NCI-H2196 treated with DMSO at 0.1 percent for 48 hours (cell line): ENCODE measurements around the gene COL4A4.

Experiments
- DNase-seq: peaks from one replicate; lab custom pipeline; 2025; ENCODE audit not compliant: unreplicated experiment; lab: John Stamatoyannopoulos, UW

COL4A4 gene

DNA sequence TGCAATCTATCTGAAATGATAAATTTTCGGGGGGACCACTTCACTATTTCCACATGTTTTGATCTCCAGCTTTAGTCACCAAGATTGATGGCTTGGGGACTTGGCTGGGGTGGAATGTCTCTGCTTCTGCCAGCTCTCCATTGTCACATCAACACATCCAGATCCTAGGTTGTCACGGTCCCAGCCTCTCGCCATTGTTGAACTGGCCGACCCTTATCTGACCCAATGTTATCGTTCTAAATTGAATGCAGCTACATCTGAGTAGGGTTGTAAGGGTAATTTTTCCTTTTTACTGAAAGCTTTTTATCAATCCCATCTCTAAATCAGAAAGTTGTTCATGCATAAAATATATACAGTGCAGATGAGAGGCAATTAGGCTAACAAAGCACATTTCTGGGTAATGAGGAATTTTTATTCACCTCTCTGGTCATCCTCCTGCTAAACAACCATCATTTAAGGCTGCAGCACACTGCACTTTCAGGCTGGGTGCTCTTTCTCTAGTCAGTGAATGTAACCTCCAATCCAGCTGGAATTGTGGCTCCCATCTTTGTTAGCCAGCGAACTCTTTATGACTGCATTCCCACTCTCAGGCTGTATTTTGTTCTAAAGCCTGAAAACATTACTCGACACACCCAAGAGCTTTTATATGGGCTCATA is 128.2 kb downstream of the COL4A4 start:
- no peak for DNase-seq

GRCh38 chr2:227033471-227034148 is 130.4 kb downstream of the COL4A4 start:
- no peak for DNase-seq

GRCh38 chr2:227031379-227031778 is 132.6 kb downstream of the COL4A4 start:
- no peak for DNase-seq

- no peak for DNase-seq
Observed at GRCh38 chr2:227030789-227031188, 133.2 kb downstream of the COL4A4 start.

DNA sequence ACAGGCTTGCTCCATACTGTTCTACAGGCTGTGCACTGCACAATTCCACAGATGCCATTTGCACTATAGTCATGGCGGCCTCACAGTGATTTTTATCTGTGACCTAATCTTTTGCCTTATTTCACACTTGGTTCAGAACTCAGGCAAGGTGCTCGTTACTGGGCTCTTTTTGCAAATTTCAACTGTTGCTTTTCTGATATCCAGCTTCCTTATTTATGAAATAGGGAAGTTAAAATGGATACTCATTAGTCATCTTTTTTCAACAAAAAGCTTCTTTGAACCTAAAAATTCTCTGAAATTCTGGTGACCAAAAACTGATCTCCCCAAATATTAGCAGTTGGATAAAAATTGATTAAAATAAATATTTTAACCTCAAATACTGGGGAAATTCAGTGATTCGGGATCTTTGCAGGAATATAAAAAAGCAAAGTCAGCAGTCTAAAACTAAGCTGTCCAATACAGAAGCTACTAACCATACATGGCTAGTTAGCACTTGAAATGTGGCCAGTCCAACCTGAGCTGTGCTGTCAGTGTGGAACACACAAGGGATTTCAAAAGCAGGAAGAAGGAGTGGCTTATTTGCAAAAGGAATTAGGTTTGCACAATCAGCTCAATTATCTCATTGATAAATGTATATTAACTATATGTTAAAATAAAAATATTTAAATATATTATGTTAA is 134.4 kb downstream of the COL4A4 start:
- no peak for DNase-seq

DNA sequence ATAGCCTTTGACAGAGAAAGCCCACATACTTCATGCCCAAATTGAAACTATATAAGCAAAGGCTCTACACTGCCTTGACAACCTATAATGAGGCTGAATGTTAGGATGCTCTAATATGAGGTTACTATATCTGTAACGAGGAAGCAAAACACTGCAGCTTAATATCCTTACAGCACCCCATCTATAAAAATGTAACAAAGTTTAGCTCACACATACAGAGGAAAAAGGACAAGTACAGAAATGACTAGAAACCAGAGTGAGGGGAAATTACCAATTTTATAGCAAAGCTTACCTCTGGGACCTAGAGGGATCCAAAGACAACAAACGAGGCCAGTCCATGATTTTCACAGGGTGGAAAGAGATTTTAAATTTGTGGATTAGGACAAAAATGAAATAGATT is 138.5 kb downstream of the COL4A4 start:
- DNase-seq = no peak

DNA sequence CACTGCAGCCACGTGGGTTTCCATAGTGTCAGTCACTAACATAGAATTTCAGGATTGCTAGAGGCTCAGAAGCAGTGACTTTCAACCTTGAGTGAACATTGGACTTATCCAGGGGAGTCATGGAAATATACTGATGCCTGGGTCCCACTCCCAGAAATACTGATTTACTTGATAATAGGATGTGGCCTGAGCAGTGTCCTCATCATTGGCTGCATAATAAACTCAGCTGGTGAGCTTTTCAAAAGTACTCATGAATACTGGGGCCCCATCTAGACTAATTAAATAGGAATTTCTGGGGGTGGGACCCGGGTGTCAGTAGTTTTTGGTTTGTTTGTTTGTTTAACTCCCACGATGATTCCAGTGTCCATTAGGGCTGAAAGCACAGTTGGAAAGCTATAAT is 141.4 kb downstream of the COL4A4 start:
- no peak for DNase-seq

DNA sequence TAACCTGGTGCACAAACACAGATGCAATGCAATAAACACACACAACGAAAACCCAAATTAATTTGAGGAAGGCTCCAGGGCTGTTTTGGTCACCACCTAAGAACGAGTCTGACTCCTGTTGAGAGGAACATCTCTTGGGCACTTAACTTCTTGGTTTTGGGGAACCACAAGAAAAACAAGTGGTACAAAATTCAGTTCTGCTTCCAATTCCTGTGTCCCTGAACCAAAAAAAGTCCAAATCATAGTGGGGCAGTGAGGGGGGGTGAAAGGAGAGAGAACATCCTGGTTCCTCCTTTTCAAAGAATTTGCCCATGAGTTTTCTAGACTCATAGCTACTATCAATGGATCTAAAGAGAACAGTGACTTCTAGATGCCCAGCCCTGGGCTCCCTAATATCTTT is 143.6 kb downstream of the COL4A4 start:
- no peak for DNase-seq

DNA sequence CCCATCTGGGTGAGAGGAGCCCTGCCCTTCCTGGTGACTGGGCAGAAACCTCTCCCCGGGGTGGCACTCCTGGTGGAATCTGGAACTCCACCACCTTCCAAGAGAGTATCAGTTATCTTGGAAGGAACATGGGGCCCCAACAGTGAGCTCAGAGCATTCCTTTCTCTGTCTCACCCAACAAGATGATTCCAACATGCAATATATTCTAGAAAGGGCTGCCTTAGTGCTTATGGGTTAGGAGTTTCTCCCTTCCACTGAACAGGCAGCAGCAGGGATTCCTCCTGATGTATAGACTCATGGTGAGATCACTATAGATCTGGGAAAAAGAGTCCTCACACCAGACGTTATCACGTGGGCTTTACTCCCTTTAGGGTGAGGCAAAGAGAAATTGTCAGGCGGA is 147.1 kb downstream of the COL4A4 start:
- DNase-seq = no peak

- no peak for DNase-seq
Observed at GRCh38 chr2:227013881-227014280, 150.1 kb downstream of the COL4A4 start.

GRCh38 chr2:227013330-227013729 is 150.7 kb downstream of the COL4A4 start:
- no peak for DNase-seq

GRCh38 chr2:227010433-227010832 is 153.6 kb downstream of the COL4A4 start:
- DNase-seq = no peak

DNA sequence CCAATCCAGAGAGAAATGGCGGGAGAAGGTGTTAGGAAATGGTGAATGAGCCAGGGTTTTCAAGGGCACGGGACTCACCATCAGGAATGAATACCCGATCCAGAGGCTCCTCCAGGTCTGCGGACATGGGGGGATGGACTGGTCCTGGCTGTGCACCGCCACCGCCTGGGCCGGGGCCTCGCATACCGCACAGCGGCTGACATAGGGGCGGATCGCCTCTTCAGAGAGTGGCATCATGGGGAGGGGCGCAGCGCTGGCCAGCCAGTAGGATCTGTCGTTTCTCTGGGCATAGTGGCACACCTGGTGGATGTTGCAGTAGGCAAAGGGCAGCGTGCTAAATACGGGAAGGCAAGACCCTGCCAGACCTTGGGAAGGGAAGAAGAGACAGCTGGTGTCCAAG is 156.1 kb downstream of the COL4A4 start:
- no peak for DNase-seq

- no peak for DNase-seq
Observed at GRCh38 chr2:227007148-227007547, 156.9 kb downstream of the COL4A4 start.

DNA sequence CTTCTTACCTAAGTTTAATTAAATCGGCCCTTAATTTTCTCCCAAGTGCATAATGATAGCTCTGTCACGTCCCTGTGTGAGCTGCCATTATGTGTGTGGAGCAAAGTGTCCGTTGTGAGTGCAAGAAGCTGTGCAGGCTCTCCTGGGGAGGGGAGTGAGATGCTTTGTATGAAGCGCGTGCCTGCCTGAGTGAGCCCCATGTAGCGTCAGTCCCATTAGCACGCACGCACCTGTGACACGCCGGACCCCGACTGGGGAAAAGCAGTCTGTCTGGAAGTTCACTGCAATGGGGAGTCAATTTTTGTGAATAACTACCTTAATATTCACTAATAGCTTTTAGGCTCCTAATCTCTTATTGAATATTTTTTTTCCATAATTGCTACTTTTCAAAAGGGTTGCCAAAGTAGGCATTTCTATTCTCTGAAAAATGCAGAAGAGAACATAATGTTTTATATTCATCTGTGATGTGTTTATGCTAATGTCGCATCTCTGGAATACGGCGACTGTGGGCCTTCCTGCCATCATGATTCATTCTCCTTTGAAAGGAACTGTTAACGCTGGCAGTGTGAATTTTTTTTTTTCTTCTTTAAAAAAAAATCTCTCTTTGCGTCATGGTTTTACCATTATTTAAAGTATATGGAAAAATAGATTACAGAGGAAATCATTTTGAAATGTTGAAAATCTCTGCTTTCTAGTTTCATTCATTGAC is 157.7 kb downstream of the COL4A4 start:
- no peak for DNase-seq

DNA sequence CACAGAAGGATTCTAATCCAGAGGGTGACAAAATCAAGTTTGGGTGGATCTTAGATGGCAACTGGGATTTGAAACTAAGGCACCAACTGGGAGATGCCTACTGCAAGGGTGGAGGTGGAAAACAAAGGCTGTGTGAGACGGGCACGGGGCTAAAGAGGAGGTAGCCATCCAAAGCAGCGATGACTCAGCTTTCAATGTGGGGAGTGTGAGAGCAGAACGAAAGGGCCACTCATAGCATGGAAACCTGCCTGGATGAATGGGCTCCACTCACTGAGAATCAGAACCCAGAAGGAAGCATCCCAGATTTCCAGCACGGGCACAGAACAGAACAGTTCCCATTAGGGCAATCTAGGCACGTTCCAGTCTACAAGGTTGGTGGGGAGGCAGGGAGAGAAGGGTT is 159.5 kb downstream of the COL4A4 start:
- no peak for DNase-seq

DNA sequence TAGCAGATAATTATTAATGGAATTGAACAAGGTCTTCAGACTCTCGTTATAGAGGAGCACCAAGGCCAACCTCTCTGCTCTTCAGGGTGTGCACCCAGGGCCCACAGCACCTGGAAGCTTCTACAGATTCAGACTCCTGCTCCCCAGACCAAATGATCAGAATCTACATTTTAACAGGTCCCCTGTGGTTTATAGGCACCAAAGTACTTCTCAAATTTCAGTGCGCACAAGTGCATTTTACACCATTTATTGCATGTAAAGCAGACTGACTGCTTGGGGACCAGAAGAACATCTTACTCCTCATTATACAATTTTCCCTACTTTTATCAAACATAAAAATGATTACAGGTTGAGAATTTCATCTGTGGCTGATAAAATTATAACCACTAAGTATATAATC is 163.9 kb downstream of the COL4A4 start:
- DNase-seq = no peak

DNA sequence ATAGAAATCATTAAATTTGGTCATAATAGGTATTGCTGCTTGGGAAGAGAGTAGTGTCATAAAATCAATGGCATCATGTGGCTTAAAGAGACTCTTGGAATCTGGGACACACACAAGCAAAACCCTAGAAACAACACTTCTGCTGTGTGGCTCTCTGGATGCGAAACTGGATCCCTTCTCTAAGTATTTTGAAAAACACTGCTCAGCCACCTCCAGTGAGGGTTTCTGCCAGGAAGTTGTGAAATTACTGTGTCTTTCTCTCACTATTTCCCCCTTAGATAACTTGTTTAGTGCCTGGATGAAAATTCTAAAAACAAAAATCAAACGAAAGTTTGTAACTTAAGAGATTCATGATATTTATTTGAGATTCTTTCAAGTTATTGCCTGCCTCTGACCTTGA is 164.3 kb downstream of the COL4A4 start:
- no peak for DNase-seq

DNA sequence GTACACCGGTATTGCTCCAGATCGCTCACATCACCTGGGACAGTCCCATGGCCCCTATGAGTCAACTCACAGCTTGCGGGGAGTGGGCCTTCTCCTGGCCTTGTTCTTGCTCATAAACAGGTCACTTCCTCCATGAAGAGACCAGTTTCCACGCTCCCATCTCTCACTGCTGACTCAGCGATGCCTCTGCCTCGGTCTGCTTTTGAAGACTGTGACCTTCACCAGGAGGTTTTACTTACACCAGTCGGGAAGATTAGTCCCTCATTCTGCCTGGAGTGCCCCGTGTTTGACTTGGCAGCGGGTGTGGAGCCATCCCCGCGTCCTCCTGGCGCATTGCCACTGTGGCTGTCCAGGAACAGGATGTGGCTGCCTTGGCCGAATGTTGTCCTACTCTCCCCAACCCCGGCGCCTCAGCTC is 168.4 kb downstream of the COL4A4 start:
- DNase-seq = no peak

DNA sequence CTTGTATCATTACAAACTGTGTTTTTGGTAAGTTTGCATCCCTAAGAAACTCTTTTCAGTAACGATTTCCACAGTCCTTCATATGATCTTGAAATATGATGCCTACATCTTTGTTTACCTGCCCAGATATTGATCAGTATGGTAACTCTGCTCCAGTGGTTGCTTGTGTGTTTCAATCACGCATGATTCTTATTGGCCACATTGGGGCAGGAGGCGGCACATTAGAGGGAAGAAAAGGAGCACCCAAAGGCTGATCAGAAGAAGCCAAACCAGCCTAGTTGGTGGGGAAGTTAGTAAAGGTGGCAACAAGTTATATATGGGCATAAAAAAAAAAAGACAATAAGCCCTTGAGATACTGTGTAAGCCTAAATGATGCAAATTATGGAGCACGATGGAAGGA is 169.2 kb downstream of the COL4A4 start:
- no peak for DNase-seq

- no peak for DNase-seq
Observed at GRCh38 chr2:226993171-226993570, 170.8 kb downstream of the COL4A4 start.

GRCh38 chr2:226991663-226992062 is 172.3 kb downstream of the COL4A4 start:
- DNase-seq = no peak
